HG03196 (cell line): ENCODE results near the gene PNPLA2.

Experiments
- ATAC-seq: cut with Tn5 transposase; IDR thresholded peaks from one replicate; pipeline ENCODE4 v1.9.1; 2021; ENCODE audit not compliant: unreplicated experiment

The PNPLA2 gene

DNA sequence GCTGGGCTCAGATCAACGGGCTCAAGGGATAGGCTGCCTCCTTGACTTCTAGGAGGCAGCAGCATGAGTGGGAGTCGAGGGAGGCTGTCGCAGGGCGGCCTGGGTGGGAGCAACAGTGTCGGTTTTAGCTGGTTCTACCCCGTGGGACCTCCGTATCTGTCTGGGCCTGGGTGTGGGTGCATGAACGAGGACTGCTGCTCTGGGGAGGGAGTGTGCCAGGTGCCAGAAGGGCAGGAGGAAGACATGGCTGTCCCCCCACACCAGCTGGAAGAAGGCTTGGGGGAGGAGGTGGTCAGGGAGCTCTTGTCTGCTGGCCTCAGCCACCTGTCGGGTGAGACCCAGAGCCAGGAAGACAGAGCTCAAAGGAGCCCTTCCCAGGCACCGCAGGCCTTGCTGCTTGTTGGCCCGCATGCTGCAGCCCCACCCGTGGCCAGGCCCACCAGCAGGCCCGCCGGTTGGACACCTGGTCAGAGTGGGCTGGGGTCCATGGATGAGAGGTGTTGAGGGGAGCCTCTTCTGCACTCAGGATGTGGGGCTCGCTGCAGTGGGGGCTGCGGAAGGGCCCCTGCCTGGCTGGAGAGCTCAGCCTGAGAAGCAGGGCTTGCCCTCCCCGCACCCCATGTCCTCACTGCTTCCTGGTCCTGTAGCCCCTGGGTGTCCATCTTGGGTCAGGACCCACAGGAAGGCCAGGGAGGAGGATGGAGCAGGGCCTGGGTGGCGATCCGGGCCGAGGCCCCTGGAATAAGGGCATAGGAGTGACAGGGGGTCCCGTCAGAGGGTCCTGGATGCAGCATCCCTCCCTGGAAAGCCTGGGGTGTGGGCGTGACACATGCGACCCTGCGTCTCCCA is 32.3 kb upstream of the PNPLA2 start:
- no peak for ATAC-seq

DNA sequence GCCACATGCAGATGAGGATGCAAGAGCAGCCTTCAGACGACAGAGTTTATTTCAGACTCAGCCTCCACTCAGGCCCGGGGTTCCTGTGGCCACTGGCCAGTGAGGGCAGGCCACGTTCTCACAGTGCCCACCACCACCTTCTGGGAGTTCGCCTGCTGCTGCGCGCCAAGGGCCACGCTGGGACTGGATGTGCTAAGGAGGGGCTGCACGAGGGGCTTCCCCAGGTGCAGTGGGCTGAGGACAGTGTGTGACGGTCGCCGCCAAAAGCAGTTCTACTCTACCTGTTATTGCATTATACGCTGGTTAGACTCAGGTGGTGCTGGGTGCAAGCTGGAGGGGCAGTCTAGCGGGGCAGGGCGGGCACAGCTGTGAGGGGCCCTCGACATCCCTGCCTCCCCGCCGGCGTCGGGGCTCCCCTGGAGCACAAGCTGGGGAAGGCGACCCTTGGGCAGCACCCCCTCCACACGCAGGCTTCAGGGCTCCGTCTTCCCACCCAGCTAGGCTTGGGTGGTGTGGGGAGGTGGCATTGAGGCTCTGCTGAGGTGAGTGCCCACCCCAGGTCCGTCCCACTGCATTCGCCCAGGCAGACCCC is 31.5 kb upstream of the PNPLA2 start:
- no peak for ATAC-seq

- no peak for ATAC-seq
Observed at GRCh38 chr11:788009-788640, 30.6 kb upstream of the PNPLA2 start.

DNA sequence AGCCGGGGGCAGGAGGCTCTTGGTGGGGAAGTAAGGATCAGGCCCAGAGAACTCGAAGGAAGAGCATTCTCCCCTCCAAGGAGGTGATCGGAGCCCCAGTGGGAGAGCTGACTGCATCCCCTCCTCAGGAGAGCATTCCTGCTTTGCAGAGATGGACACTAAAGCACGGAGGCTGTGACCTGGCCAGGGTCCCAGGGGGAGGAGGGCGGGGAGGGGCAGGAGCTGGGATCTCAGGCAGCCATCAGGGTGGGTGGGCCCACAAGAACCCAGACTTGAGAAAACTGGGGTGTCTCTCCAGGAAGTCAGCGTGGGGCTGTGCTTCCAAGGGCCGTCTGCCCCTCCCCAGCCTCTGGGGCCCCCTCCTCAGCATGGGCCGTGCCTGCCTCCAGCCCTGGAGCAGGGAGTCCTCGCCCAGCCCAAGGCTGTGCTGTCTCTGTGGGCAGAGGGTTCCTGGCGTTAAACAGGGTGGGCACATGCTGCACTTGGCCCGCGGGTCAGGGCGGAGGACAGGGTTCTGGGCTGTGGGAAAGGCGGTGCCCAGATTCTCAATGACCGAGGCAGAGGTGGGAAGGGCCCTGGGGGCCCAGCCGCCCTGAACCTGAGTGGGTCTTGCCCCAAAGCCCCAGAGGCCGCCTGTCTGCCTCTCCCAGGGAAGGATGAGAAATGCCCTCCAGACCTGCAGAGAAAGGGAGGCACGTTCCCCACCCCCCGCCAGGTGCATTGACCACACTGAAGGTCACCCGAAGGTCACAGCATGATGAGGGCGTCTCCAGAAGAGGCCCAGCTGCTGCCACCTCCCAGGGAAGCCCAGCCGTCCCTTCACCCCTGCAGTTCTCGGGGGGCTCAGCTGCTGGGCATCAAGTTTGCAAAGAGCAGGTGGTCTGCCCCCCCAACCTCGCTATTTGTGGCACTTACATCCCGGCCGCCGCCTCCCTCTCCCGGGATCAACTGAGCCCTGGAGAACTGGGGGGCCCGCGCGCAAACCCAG is 29.5 kb upstream of the PNPLA2 start:
- no peak for ATAC-seq

DNA sequence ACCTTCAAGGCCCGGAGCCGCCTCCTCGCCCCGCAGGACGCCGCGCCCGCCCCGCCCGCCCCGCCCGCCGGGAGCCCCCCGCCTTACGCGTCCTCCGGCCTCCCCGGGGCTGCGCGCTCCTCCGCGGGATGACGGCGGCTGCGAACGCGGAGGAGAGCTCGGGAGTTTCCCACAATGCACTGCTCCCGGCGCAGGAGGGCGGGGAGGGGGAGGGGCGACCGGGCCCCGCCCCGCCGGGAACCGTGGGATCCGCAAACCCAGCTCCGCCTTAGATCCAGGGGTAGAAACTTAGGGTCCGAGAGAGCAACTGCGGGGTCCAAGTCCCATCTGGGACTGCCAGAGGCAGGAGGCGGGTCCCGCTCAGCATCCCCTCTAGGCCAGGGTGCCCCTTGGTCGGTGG is 28.8 kb upstream of the PNPLA2 start, which contains the start of gene CEND1:
CEND1 (minus strand) TSS at position 148 of the 400 bp plus-strand sequence. CDS start 1,514 bp downstream, outside the sequence.
- no peak for ATAC-seq

- ATAC-seq = no peak
Observed at GRCh38 chr11:790721-791564, 27.8 kb upstream of the PNPLA2 start.

DNA sequence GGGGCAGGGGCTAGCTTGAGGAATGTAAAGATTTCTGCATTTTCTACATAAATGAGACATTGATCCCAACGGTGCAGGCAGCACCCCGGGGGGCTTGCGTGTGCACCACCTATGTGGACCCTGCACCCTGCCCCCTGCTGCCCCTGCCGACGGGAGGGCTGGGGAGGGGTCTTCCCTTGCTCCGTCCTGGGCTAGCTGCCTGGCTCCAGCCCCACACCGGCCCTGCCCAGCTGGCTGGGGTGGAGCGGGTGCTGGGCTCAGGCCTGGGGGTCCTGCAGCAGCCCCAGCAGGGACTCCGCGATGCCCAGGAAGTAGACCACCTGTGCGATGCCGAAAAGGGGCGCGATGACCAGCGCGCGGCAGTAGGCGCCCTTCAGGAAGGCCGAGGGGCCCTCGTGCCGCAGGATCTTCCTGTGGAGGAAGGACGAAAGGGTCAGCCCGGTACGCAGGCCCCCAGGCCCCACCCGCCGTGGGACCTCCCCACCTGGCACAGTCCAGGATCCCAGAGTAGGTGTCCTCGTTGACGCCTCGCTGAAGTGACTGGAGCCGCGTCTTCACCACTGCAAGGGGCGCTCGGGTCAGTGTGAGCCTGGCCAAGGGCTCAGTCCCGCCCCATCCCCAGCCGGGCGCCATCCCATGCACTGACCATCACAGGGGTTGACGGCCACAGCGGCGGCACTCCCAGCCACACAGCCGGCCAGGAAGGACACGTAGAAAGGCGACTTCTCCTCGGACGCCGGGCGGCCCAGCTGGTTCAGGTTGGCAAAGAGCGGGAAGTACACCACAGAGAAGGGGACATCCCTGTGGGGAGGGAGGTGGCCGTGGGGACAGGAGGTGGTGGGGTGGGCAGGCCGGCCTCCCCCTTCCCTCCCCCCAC is 26.8 kb upstream of the PNPLA2 start:
- ATAC-seq = no peak

DNA sequence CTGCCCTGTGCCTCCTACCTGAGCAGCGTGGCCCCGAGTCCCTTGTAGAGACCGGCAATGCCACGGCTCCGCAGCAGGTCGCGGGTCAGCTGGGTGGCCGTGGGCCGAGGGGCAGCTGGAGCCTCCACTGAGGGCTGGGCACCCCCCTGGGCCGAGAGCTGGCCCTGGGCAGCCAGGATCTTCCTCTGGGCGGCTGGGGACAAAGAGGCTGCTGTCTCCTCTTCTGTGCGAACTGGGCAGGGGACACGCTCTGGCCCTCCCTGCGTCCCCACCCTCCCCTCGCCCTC is 26.2 kb upstream of the PNPLA2 start:
- no peak for ATAC-seq

GRCh38 chr11:792873-793272 is 25.8 kb upstream of the PNPLA2 start:
- ATAC-seq = no peak

DNA sequence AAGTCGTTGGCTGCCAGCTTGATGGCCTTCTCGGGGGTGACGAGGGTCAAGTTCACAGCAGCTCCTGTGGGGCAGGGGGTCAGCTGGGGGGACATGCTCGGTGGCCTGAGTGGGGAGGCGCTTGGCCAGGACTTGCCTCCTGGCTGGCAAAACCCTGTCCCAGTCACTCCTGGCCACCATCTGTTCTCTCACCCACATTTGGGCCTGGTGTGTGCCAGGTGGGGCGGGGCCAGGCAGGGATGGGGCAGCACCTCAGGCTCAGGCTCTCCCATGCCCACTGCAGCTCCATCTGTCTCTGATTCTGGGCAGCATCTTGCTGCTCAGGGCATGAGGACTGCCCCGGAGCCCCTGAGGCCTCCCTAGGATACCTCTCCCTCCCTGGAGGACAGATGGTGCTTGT is 25.2 kb upstream of the PNPLA2 start:
- ATAC-seq = no peak

GRCh38 chr11:794013-794765 is 24.5 kb upstream of the PNPLA2 start:
- ATAC-seq = no peak

DNA sequence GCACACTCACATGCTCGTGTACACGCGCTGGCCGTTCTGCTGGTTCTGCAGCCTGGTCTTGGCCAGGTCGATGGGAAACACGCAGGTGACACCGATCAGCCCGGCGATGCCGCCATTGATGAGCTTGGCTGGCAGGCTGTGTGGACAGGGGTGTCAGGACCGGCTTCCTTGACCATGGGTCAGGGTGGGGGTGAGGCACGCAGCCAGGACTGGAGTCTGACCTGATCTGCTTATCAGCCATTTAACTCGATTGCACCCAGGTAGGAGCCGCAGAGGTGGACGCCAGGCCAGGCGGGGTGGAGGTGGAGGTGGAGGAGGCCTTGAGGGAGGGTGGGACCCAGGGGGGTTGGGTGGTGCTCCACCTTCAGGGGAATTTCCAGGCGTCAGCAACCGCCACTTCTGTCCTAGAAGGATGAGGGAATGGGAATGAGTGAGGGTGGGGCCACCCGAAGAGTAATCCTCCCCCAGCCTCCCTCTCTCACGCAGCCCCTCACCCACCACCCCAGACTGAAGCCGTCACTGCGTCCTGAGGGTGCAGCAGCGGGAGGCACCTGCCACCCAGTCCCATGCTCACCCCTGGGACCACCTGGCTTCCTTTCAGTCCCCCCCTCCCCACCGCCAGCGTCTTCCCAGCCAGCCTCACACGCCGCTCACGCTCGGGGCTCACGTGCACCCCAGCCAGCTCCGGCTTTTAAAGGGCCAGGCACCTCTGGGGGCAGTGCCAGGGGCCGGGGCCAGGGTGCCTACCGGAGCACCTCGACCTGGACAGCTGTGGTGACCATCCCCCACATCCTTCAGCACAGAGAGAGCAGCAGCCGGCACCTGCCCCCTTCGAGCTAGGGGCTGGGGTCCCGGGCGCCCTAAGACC is 23.7 kb upstream of the PNPLA2 start:
- ATAC-seq = no peak

GRCh38 chr11:795634-796564 is 22.8 kb upstream of the PNPLA2 start:
- ATAC-seq = peak; percentile 23

DNA sequence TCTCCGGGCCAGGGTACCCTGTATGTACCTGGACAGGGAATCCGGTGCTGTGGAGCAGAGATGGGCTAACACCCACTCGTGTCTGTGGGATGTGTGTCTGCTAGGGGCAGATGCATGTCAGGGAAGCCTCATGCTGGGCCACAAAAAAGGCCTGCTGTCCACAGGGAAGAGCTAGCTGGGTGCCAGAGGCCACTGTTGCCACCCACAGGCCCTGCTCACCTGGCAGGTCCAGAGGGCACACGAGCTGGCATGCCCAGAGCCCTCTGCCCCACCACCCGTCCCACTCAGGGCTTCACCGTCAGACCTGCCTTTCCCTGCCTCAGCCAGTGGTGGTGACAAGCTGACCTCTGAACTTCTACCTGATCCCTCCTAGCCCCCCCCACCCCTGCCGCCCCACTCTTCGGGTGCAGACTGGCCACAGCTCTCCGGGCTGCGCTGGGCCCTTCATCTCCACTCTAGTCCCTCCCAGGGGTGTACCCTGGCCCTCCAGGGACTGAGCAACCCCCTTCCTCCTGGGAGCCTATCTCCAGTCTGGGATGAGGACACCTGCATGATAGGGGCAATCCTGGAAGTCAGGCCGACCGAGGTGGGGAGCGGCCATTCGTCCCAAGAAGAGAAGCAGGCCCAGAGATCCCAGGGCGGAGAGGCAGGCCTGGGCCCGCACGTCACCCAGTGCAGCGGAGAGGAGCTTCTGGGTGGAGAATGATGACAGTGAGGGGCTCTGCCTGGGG is 22.0 kb upstream of the PNPLA2 start:
- no peak for ATAC-seq

- peak; percentile 37 for ATAC-seq
Observed at GRCh38 chr11:797296-798092, 21.2 kb upstream of the PNPLA2 start.
